Measurements from ENCODE around the gene PACS1. TPM values are rescaled to one million over a fixed set of nuclear protein-coding genes. Genes with fewer than 3 reads are reported as not detected.

The PACS1 gene
- total RNA-seq, 1 experiment from 2014 or later: 41.1 TPM

- H3K27ac ChIP-seq (ENCODE audit: low read depth, low read length): no peak overlapping the region
- RAD21 ChIA-PET (ENCODE audit: low non-redundant PET in 1 of 2, low total read pairs in 2 of 2, uncharacterized antibody in 2 of 2, unreplicated experiment in 2 of 2): no interaction called here
- H3K36me3 ChIP-seq (ENCODE audit: control insufficient read depth in 1 of 2, insufficient read depth in 2 of 2, low read length in 2 of 2): no peaks in the 10 kb centered on the region
- H3K4me2 ChIP-seq (ENCODE audit: low read length): no peak overlapping the region
- intact Hi-C loops (cut with micrococcal nuclease): no loop called here
- no peak overlapping the region for H3K4me3 ChIP-seq (replicated peaks in 1 of 2; ENCODE audit: low read depth in 1 of 2, low read length in 2 of 2)
- no TSS peak for BruUV-seq (replicated peaks)
- H4K20me1 ChIP-seq (ENCODE audit: insufficient read depth): no peaks in the 10 kb centered on the region
- no peaks in the 10 kb centered on the region for H3K9me3 ChIP-seq (ENCODE audit: control insufficient read depth in 1 of 2, insufficient read depth in 1 of 2, low read depth in 1 of 2, low read length in 2 of 2)
- no peaks in the 10 kb centered on the region for H3K79me2 ChIP-seq (ENCODE audit: insufficient read depth, low read length)
- peaks cover 0 to 1% of the 10 kb centered on the region in 2 experiments; a peak in 2 of 4 replicates for H3K4me1 ChIP-seq (ENCODE audit: control insufficient read depth in 1 of 2, insufficient read depth in 2 of 2, low read length in 2 of 2)
- POLR2A ChIA-PET: no interaction called here
- no peak overlapping the region for H3K9ac ChIP-seq (ENCODE audit: low read length)
- H2AFZ ChIP-seq (ENCODE audit: low read depth, low read length, poor library complexity, severe bottlenecking): no peak overlapping the region
- DNase-seq (ENCODE audit: low read depth, low spot score) (no peak), ATAC-seq (no peak)
- TF ChIP-seq ZNF274 (IDR thresholded peaks at IDR 0.05; ENCODE audit: low read depth, low read length): no peak
- TF ChIP-seq SP1 (IDR thresholded peaks at IDR 0.05; ENCODE audit: low read depth): no peak
- no peak for TF ChIP-seq CEBPB (IDR thresholded peaks at IDR 0.05; ENCODE audit: low read depth)
- no peak for TF ChIP-seq JUND (IDR thresholded peaks at IDR 0.05)
- no peak for TF ChIP-seq REST (IDR thresholded peaks at IDR 0.05; ENCODE audit: low read depth)
- TF ChIP-seq CBX3 (IDR thresholded peaks at IDR 0.05; ENCODE audit: low read depth): no peak
- no peak for TF ChIP-seq MAX (IDR thresholded peaks at IDR 0.05)
- TF ChIP-seq ATF3 (IDR thresholded peaks at IDR 0.05): no peak
- TF ChIP-seq RAD21 (IDR thresholded peaks at IDR 0.05; ENCODE audit: low read depth): no peak
- TF ChIP-seq TCF7L2 (IDR thresholded peaks at IDR 0.05; ENCODE audit: borderline replicate concordance, extremely low read depth, insufficient read depth, insufficient read length): no peak
- TF ChIP-seq SRF (IDR thresholded peaks at IDR 0.05; ENCODE audit: low read depth): no peak
- no peak for TF ChIP-seq EZH2phosphoT487 (IDR thresholded peaks at IDR 0.05; ENCODE audit: borderline replicate concordance)
- no peak for TF ChIP-seq ELF1 (IDR thresholded peaks at IDR 0.05; ENCODE audit: borderline replicate concordance, low read depth)
- no peak for TF ChIP-seq SIN3A (IDR thresholded peaks at IDR 0.05; ENCODE audit: low read depth)
- no peak for TF ChIP-seq YY1 (IDR thresholded peaks at IDR 0.05; ENCODE audit: extremely low read depth, insufficient replicate concordance, low read depth, low read length)
- TF ChIP-seq EZH2 (IDR thresholded peaks at IDR 0.05): no peak
- no peak for TF ChIP-seq ZFX (IDR thresholded peaks at IDR 0.05)
- no peak for TF ChIP-seq ZBTB33 (IDR thresholded peaks at IDR 0.05; ENCODE audit: extremely low read depth, insufficient replicate concordance, low read length)
- TF ChIP-seq CTCF (IDR thresholded peaks at IDR 0.05 in 2 of 3, conservative IDR thresholded peaks at IDR 0.05 in 1 of 3; ENCODE audit: borderline replicate concordance in 1 of 3, insufficient read depth in 1 of 3, low read depth in 2 of 3, low read length in 2 of 3): no peak
- no peak for TF ChIP-seq EGR1 (IDR thresholded peaks at IDR 0.05; ENCODE audit: low read depth)
- no peaks in the 10 kb centered on the region for H3K27me3 ChIP-seq (ENCODE audit: insufficient read depth, low read length)
- no peaks in the 10 kb centered on the region for H3K9me2 ChIP-seq (ENCODE audit: insufficient read depth)
- CTCF ChIA-PET: no interaction called here
These were observed 30.3 kb upstream of the PACS1 start for GRCh38 chr11:66039765-66040164.

All from HCT116 (cell line).